OCI-LY3 (cell line): ENCODE results near the gene TLR9.

Experiments used
- H2AFZ ChIP-seq: fragments of 200-600, 300-600 bp; shearing (Covaris generic); 2 replicates; pipeline ENCODE4 v1.6.0; 2014; ENCODE audit warnings: antibody characterized with exemption, low read depth, low read length
- H3K27ac ChIP-seq: fragments of 200-600, 300-600 bp; sonication (generic); 2 replicates; pipeline ENCODE4 v1.5.1; 2014; ENCODE audit warnings: mild to moderate bottlenecking, low read length, moderate library complexity, mixed read lengths
- H3K27me3 ChIP-seq: fragments of 200-600, 300-600 bp; sonication (generic); 2 replicates; pipeline ENCODE4 v1.6.1; 2014; ENCODE audit warnings: low read depth, low read length, mixed read lengths
- H3K36me3 ChIP-seq: fragments of 200-600, 300-600 bp; sonication (generic); replicated peaks from 2 replicates; pipeline ENCODE3; 2014; ENCODE audit warnings: low read depth, low read length, mixed read lengths
- H3K4me1 ChIP-seq: fragments of 300-600, 200-600 bp; sonication (generic); 2 replicates; pipeline ENCODE4 v1.6.1; 2014; ENCODE audit warnings: low read length, mixed read lengths
- H3K4me2 ChIP-seq: fragments of 200-600, 300-600 bp; sonication (generic); 2 replicates; pipeline ENCODE4 v1.6.1; 2014; ENCODE audit warnings: low read length, mixed read lengths
- H3K4me3 ChIP-seq: fragments of 300-600, 200-600 bp; sonication (generic); 2 replicates; pipeline ENCODE4 v1.5.1; 2014; ENCODE audit warnings: antibody characterized with exemption, mild to moderate bottlenecking, low read length, moderate library complexity
- H3K79me2 ChIP-seq: fragments of 300-600, 200-600 bp; shearing (Covaris generic); 2 replicates; pipeline ENCODE4 v1.6.1; 2014; ENCODE audit warnings: mild to moderate bottlenecking, low read length, mixed read lengths
- H3K9ac ChIP-seq: fragments of 300-600, 200-600 bp; shearing (Covaris generic); 2 replicates; pipeline ENCODE4 v1.6.0; 2014; ENCODE audit warnings: mild to moderate bottlenecking, low read length, moderate library complexity
- H3K9me3 ChIP-seq: fragments of 200-600, 300-600 bp; shearing (Covaris generic); 2 replicates; pipeline ENCODE4 v1.6.1; 2014; ENCODE audit warnings: low read length, mixed read lengths; ENCODE audit not compliant: insufficient read depth
- H4K20me1 ChIP-seq: fragments of 200-600, 300-600 bp; sonication (generic); 2 replicates; pipeline ENCODE4 v1.6.1; 2016; ENCODE audit warnings: low read length, mixed read lengths; ENCODE audit not compliant: insufficient read depth
- CTCF ChIP-seq: fragments of 200-600, 300-600 bp; sonication (generic); IDR thresholded peaks from 2 replicates; pipeline ENCODE4 v1.5.1; 2014; ENCODE audit warnings: antibody characterized with exemption, low read length, low read depth
- EZH2phosphoT487 ChIP-seq: fragments of 200-600 bp; shearing (Covaris generic); IDR thresholded peaks from 2 replicates; pipeline ENCODE4 v1.6.1; 2018; ENCODE audit warnings: antibody characterized with exemption, mixed run types, low read depth

The TLR9 gene

DNA sequence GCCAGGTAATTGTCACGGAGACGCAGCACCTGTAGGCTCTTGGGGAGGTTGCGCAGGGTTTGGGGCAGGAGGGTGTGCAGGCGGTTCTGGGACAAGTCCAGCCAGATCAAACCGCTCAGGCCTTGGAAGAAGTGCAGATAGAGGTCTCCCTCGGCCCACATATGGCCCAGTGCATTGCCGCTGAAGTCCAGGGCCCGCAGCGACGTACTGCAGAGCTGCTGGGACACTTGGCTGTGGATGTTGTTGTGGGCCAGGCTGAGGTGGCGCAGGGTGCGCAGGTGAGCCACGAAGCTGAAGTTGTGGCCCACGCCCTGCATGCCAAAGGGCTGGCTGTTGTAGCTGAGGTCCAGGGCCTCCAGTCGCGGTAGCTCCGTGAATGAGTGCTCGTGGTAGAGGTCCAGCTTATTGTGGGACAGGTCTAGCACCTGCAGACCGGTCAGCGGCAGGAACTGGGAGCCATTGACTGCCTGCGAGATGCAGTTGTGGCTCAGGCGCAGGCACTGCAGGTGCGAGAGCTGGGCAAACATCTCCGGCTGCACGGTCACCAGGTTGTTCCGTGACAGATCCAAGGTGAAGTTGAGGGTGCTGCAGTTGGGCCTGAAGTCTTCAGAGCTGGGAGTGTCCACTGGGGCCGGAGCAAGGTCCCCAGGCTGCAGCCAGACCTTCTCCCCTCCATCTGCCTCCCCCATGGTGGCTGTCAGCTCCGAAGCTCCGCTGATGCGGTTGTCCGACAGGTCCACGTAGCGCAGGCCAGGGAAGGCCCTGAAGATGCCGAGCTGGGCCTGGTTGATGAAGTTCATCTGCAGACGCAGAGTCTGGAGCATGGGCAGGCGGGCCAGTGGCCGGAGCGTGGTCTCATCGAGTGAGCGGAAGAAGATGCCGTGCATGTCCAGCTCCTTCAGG, 2.9 kb downstream of the TLR9 start:
- TF ChIP-seq CTCF: no peak
- TF ChIP-seq EZH2phosphoT487: no peak
- Histone ChIP-seq H3K9me3 (no peaks in the 10 kb centered on the region), H3K27ac (no peak overlapping the region), H3K4me1 (peaks cover 29% of the 10 kb centered on the region), H2AFZ (no peak overlapping the region), H3K36me3 (peaks cover 41% of the 10 kb centered on the region), H3K4me3 (no peak overlapping the region), H3K4me2 (no peak overlapping the region), H4K20me1 (peaks cover 38% of the 10 kb centered on the region), H3K79me2 (peaks cover 62% of the 10 kb centered on the region), H3K27me3 (no peaks in the 10 kb centered on the region), H3K9ac (no peak overlapping the region)

DNA sequence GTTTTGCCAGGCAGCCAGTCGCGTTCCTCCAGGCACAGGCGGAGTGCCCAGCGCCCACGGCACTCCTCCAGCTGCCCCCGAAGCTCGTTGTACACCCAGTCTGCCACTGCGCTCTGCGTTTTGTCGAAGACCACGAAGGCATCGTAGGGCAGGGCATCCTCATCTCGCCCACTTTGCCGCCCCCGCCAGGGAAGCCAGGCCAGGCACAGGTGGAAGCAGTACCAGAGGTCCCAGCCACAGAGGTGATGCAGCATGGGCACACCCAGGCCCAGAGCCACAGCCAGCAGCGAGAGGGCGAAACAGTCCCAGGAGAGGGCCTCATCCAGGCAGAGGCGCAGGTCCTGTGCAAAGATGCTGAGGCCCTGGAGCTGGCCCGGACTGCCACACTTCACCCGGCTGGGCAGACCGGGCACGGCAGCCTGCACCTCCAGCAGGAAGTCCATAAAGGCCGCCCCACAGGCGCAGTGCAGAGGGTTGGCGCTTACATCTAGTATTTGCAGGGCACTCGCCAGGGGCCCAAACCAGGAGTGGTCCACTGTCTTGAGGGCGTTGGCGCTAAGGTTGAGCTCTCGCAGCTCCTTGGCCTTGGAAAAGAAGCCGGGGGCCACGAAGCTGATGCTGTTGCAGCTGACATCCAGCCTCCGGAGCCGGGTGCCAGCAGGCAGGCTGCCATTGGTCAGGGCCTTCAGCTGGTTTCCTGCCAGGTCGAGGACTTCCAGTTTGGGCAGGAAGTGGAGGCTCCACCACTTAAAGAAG, 3.7 kb downstream of the TLR9 start:
- no peak for TF ChIP-seq CTCF
- TF ChIP-seq EZH2phosphoT487: no peak
- H3K79me2 ChIP-seq: peaks cover 62% of the 10 kb centered on the region

GRCh38 chr3:52221141-52221562, 4.3 kb downstream of the TLR9 start:
- H3K4me3 ChIP-seq: no peak overlapping the region
- H3K36me3 ChIP-seq: peaks cover 44% of the 10 kb centered on the region
- H3K9me3 ChIP-seq: no peaks in the 10 kb centered on the region
- no peak overlapping the region for H3K9ac ChIP-seq
- H3K4me2 ChIP-seq: no peak overlapping the region
- peaks cover 19% of the 10 kb centered on the region for H3K4me1 ChIP-seq
- H3K27ac ChIP-seq: no peak overlapping the region
- H4K20me1 ChIP-seq: peaks cover 38% of the 10 kb centered on the region
- H2AFZ ChIP-seq: no peak overlapping the region
- peaks cover 62% of the 10 kb centered on the region for H3K79me2 ChIP-seq
- TF ChIP-seq CTCF (no peak), EZH2phosphoT487 (no peak)
- H3K27me3 ChIP-seq: no peaks in the 10 kb centered on the region

More for the DNA sequence above, 3.7 kb downstream of the TLR9 start:
- no peaks in the 10 kb centered on the region for H3K9me3 ChIP-seq
- peaks cover 38% of the 10 kb centered on the region for H4K20me1 ChIP-seq
- H3K36me3 ChIP-seq: peaks cover 42% of the 10 kb centered on the region
- peaks cover 25% of the 10 kb centered on the region for H3K4me1 ChIP-seq
- no peak overlapping the region for H3K4me3 ChIP-seq
- no peak overlapping the region for H3K9ac ChIP-seq
- H2AFZ ChIP-seq: no peak overlapping the region
- no peaks in the 10 kb centered on the region for H3K27me3 ChIP-seq
- H3K4me2 ChIP-seq: no peak overlapping the region
- H3K27ac ChIP-seq: no peak overlapping the region
